GM12874 (cell line): ENCODE results near the gene LDLRAD4.

Experiments
- TF ChIP-seq, protein P1 (sequence below): IDR thresholded peaks from 2 replicates; pipeline ENCODE4 v1.5.1; 2011; ENCODE audit warnings: low read depth, mild to moderate bottlenecking, control low read depth, low read length, moderate library complexity; ENCODE audit not compliant: insufficient read depth

The LDLRAD4 gene

GRCh38 chr18:13252686-13253410 lies 34.3 kb downstream of the LDLRAD4 start:
- TF ChIP-seq, protein P1, sequence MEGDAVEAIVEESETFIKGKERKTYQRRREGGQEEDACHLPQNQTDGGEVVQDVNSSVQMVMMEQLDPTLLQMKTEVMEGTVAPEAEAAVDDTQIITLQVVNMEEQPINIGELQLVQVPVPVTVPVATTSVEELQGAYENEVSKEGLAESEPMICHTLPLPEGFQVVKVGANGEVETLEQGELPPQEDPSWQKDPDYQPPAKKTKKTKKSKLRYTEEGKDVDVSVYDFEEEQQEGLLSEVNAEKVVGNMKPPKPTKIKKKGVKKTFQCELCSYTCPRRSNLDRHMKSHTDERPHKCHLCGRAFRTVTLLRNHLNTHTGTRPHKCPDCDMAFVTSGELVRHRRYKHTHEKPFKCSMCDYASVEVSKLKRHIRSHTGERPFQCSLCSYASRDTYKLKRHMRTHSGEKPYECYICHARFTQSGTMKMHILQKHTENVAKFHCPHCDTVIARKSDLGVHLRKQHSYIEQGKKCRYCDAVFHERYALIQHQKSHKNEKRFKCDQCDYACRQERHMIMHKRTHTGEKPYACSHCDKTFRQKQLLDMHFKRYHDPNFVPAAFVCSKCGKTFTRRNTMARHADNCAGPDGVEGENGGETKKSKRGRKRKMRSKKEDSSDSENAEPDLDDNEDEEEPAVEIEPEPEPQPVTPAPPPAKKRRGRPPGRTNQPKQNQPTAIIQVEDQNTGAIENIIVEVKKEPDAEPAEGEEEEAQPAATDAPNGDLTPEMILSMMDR, result no peak

GRCh38 chr18:13253786-13254688 lies 35.5 kb downstream of the LDLRAD4 start:
- TF ChIP-seq, protein P1, result no peak

DNA sequence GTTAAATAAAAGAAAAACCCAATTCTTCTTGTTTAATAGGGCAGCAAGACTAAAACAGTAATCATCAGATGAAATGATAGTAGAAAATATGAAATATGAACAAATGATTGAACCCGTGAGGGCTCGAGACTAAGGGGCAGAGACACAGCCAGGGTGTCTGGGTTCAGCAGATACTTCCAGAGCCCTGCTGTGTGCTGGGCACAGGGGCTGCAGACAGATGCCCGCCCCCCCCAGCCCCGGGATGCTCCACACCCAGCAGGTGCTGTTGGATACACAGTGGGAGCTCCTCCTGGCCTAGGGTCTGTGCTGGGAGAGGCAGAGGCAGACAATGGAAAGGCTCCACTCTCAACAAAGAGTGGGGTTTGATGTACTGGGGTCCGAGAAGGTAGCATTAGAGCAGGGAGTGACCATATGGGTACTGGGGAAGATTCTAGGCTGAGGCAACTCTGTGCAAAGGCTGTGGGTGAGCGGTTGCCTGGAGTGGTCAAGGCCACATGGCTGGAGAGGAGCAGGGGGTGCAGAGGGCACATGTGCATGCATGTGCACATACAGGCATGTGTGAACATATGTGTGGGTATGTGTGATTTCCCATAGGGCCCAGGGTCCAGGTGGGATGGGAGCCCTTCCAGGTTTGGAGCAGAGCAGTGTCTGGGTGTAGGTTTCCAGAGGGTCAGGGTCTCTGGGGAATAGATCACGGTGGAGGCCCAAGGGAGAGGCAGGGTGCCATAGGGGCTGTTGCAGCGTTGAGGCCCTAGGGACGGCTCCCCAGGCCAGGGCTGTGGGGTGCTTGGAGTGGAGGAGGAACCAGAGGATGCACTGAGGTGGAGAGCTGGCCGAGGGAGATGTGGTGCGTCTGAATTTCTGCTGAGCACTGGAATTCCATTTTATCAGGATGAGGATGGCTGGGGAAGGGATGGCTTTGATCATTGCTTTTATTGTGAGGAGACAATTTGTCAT lies 36.7 kb downstream of the LDLRAD4 start:
- TF ChIP-seq, protein P1, result no peak

DNA sequence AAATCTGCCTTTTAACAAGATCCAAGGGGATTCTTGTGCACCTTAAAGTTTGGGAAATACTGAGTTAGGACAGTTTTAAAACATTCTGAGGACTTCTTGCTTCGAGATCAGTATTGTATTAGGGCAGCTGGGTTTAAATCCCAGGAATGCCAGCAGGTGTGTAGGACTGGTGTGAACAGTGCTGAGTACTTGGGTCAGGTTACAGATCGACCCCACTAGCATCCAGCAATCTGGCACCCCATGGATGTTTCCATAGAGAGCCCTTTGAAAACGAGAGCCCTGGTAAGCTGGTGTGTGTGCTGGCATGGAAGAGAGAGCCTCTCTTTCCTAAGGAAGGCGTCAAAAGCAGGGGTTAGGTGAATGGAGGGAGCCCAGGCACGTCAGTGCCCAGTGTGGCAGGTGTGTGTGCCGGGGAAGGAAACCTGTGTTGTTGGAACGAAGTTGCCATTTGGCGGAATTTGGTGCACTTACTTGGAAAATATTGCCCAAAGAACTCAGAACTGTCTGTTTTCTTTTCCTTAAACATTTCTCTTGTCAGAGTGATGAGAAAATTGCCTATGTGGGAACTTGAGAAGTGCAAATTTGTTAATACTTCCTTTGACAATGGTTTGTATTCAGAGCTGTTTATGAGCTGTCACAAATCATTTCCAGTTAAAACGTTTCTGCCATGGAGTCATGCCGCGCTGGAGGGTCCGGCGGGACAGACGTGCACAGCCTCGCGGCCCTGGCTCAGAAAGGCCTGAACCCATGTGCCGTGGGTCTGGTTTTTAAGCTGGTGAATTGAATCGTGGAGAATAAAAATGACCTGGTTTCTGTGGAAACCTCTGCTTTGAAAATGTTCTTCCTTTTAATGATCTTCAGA lies 38.1 kb downstream of the LDLRAD4 start:
- TF ChIP-seq, protein P1, result no peak

DNA sequence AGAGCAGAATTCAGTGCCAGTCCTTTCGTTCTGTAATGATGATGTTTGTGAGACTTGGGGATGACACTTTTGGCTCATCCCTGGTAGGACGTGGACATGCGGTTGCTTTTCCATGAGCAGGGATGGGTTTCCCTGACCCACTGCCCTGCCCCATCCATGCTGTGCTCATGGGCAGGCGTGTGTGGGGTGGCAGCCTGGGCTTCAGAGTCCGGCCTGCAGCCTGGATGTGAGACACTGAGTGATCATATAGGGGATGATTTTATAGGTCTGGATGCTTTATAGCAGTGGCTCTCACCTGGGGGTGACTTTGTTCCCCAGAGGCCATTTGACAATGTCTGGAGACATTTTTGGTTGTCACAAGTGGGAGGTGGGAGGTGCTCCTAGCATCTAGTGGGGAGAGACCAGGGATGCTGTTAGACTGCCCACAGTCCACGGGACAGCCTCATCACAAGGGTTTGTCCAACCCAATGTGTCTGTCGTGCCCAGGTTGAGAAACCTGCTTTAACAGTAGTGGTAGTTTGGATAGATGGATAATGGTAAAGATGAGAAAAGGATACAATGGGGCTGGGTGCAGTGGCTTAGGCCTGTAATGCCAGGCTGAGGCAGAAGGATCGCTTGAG lies 38.9 kb downstream of the LDLRAD4 start:
- TF ChIP-seq, protein P1, result no peak

DNA sequence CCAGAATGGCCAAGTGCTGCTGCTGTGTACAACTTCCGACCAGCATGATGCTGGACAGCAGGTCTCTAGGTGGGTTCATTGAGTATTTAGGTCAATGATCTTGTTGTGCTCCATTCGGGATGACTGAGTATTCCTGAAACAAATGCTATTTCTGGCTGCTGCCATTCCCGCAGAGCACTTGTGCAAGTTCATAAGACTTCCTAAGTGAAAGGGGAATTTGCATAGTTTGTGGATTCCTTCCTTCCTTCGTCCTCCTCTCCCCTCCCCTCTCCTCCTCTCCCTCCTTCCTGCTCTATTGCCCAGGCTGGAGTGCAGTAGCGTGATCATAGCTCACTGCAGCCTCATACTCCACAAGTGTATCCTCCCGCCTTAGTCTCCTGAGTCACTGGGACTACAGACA lies 40.4 kb downstream of the LDLRAD4 start:
- TF ChIP-seq, protein P1, result no peak
